Stimulated activated naive B cell treated with anti-CD40 and anti-IgM and Interleukin-4, amounts not matched to agents 10 μg/mL and 1 μg/mL and 100 μg/mL, for 72 hours (primary cell): ENCODE measurements around the gene SLC38A6.
"Not testable (repeated sequence)": the region's sequence is repeated elsewhere in the genome, so short reads cannot be mapped to it uniquely, and the experiment has no call there.

Experiments used
- ATAC-seq, 2 donors: fragments of 150-1000 bp; cut with Tn5 transposase; replicated peaks; 2 replicates each; pipeline ENCODE4 v1.10.0; 2021; ENCODE audit warnings: moderate library complexity in 1 of 2
- DNase-seq: peaks from one replicate; pipeline ENCODE4 v3.0.0; 2021
- H3K27ac Mint-ChIP-seq: one replicate; pipeline ENCODE4 v1.8.0; 2022; ENCODE audit warnings: mild to moderate bottlenecking, mixed read lengths
- H3K27me3 Mint-ChIP-seq, 2 donors: one replicate each; pipeline ENCODE4 v1.8.0; 2022; ENCODE audit warnings: mixed read lengths in 2 of 2
- H3K36me3 Mint-ChIP-seq, 2 donors: one replicate each; pipeline ENCODE4 v1.8.0; 2022; ENCODE audit warnings: mixed read lengths in 2 of 2, mild to moderate bottlenecking in 1 of 2
- H3K4me1 Mint-ChIP-seq, 2 donors: one replicate each; pipeline ENCODE4 v1.8.0; 2022; ENCODE audit warnings: mixed read lengths in 2 of 2, mild to moderate bottlenecking in 1 of 2
- H3K4me3 Mint-ChIP-seq, 2 donors: one replicate each; pipeline ENCODE4 v1.8.0; 2022; ENCODE audit warnings: mild to moderate bottlenecking in 2 of 2, mixed read lengths in 2 of 2, moderate library complexity in 1 of 2
- H3K9me3 Mint-ChIP-seq, 2 donors: one replicate each; pipeline ENCODE4 v1.8.0; 2022; ENCODE audit warnings: mixed read lengths in 2 of 2, mild to moderate bottlenecking in 1 of 2

Gene SLC38A6

DNA sequence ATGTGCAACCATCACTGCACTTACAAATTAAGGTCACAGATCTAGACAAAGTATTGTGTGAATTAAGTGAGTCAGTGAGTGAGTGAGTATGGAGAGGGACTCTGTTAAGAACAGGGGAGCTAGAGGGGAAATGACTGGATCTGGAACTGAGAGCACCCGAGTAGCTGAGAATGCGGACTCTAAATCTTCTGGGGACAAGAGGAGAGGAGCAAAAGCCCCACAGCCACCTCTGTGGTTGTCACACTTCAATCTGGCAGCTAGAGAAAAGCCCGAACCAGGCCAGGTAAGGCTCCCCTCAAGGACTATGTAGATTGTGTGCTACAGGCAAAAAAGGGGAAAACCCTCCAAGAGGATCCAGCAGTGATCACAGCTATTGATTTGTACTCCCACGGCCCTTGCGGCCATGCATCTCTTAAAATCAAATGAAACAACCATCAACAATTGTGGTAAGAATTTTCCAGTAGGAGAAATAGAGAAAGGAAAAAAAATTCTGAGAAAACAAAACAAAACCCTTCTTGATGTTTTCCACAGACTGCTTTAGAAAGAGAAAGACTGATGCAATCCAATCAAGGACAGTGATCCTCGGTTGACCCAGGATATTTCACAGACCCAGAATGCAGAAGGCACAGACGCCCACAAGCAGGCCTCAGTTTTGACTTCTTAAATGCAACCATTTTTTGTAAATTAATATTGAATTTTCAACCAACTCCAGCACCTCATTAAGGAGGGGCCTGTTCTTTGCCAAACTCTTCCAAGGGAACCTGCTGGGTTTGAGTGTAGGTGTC, 109.6 kb downstream of the SLC38A6 start:
- Mint-ChIP-seq H3K27ac (no peak overlapping the region), H3K36me3 (peaks cover 1 to 2% of the 10 kb centered on the region in 2 donors), H3K27me3 (no peaks in the 10 kb centered on the region), H3K9me3 (peaks cover 1% of the 10 kb centered on the region in 2 donors), H3K4me1 (peaks cover 0 to 2% of the 10 kb centered on the region in 2 donors), H3K4me3 (no peak overlapping the region)
- ATAC-seq (peak in 1 of 2 donors; percentile 75), DNase-seq (no peak)

DNA sequence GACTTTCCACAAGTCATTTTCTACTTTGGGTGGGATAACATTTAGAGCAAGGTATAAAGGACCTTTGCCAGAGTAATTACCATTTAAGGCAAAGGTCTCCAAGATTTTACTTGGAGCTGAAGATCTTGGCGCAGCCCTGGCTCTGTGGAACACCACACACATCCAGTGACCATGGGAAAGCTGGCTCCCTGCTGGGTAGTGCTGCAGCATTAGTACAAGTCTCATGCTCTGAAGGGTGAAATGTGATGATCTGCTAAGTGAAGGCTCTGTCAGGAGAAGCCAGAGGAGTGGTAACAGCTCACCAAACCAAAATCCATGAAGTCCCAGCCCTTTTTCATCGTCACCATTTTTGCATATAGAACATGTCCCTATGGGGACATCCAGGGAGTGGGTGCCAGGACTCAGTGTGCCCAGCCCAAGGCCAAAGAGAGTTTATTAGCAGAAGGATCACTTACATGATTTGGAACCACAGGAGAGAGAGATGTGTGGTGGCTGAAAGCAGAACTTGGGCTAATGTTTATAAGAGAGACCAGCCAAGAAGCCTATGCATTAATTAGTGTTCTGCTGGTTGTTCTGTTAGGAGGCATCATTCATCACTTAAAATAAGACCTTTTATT, 110.7 kb downstream of the SLC38A6 start:
- ATAC-seq (no peak), DNase-seq (no peak)
- peaks cover 0 to 1% of the 10 kb centered on the region in 2 donors for H3K36me3 Mint-ChIP-seq
- H3K9me3 Mint-ChIP-seq, result peaks cover 0 to 2% of the 10 kb centered on the region in 2 donors
- H3K4me3 Mint-ChIP-seq, result no peak overlapping the region
- H3K27me3 Mint-ChIP-seq, result no peaks in the 10 kb centered on the region
- no peak overlapping the region for H3K27ac Mint-ChIP-seq
- peaks cover 0 to 2% of the 10 kb centered on the region in 2 donors for H3K4me1 Mint-ChIP-seq

DNA sequence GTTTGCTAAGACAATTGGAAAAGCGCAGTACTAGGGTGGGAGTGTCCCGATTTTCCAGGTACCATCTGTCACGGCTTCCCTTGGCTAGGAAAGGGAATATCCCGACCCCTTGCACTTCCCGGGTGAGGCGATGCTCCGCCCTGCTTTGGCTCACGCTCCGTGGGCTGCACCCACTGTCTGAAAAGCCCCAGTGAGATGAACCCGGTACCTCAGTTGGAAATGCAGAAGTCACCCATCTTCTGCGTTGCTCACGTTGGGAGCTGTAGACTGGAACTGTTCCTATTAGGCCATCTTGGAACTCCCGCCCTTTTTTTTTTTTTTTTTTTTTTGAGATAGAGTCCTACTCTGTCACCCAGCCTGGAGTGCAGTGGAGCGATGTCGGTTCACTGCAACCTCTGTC, 117.1 kb downstream of the SLC38A6 start:
- not testable (repeated sequence) for H3K36me3 Mint-ChIP-seq, H3K4me3 Mint-ChIP-seq, ATAC-seq, H3K27me3 Mint-ChIP-seq, H3K27ac Mint-ChIP-seq, DNase-seq, H3K9me3 Mint-ChIP-seq
- H3K4me1 Mint-ChIP-seq, result peaks cover 7 to 10% of the 10 kb centered on the region in 2 donors

DNA sequence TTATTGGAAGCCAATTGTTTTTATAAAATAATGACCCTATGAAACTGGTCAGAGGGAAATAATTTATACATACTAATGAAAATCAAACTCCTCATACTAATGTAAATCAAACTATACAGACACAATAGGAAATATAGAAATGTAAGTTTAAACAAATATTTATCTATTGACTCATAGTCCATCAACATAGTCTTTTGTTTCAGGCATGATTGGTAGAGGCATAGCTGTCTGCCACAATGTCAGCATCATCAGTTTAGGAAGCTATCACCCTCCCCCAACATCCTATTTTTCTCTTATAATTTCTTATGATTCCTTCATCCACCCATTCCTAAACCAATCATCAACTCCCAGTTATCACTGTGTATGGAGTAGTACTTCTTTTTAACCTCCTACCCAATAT, 117.7 kb downstream of the SLC38A6 start:
- H3K4me1 Mint-ChIP-seq, result peaks cover 7 to 10% of the 10 kb centered on the region in 2 donors
- peaks cover 0 to 7% of the 10 kb centered on the region in 2 donors for H3K9me3 Mint-ChIP-seq
- DNase-seq (no peak), ATAC-seq (no peak)
- no peaks in the 10 kb centered on the region for H3K27me3 Mint-ChIP-seq
- peaks cover 3 to 9% of the 10 kb centered on the region in 2 donors for H3K36me3 Mint-ChIP-seq
- H3K27ac Mint-ChIP-seq, result no peak overlapping the region
- no peak overlapping the region for H3K4me3 Mint-ChIP-seq

DNA sequence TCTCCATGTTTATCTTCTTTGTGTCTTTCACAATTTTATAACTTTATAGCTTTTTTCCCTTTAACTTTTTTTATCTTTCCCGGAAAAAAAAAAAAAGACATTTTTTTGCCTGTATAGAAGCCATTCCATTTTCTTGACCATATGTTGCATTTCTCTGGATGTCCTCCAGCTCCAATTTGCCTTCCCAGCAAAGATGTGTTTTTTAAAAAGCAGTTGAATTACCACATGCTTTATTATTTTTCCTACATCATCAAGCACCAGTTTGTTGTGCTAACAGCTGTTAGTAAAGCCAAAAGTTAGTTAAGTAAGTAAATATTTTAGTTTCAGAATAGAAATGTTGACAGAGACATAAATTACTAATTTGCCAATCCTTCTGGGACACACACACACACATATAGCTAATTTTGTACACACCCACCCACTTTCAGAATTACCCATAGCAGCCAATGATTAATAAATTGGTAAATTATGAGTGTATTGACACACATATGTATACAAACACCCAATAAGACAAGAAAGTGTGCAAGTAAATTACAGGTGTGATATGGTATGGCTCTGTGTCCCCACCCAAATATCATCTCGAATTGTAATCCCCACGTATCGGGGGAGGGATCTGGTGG, 118.3 kb downstream of the SLC38A6 start:
- no peaks in the 10 kb centered on the region for H3K27me3 Mint-ChIP-seq
- H3K27ac Mint-ChIP-seq, result no peak overlapping the region
- H3K4me3 Mint-ChIP-seq, result no peak overlapping the region
- H3K9me3 Mint-ChIP-seq, result peaks cover 0 to 7% of the 10 kb centered on the region in 2 donors
- H3K4me1 Mint-ChIP-seq, result peaks cover 7 to 10% of the 10 kb centered on the region in 2 donors
- peaks cover 3 to 9% of the 10 kb centered on the region in 2 donors for H3K36me3 Mint-ChIP-seq
- ATAC-seq (no peak), DNase-seq (no peak)

DNA sequence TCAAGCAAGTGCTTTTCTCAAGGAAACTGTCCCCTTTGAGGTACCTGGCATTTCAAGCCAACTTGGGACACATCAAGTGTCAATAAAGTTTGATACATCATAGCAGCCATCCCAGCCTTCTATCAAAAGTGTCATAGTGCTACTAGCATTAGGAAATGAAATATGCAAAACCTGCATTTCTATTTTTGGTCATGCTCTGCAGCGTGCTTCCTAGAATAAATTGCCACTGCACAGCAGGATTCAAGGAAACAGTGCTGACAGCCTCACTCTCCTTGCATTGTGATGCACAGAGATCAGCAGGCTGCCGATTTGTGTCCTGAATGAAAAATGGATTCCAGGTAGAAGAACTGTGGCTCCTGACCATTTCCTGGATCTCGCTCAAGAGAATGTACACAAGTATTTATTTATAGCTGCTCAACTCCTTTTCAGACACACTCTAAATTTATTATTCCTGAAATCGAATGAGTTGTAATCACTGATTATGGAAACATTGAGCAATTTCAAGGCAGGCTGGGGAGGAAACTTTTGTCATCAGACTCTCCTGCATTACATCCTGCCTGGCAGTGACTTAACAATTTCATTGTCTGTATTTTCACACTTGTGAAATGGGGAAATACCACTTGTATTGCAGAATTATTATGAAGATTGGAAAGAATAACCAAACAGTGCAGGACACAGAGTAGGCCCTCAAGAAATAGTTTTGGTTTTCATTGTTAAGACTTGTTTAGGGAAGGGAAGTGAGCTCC, 120.9 kb downstream of the SLC38A6 start:
- Mint-ChIP-seq H3K36me3 (peaks cover 2 to 5% of the 10 kb centered on the region in 2 donors), H3K27ac (no peak overlapping the region), H3K4me1 (peaks cover 7 to 10% of the 10 kb centered on the region in 2 donors), H3K9me3 (peaks cover 0 to 3% of the 10 kb centered on the region in 2 donors), H3K4me3 (no peak overlapping the region), H3K27me3 (no peaks in the 10 kb centered on the region)
- DNase-seq, result no peak
- ATAC-seq, result peak; percentile 10 to 22
